SU-DHL-6 (cell line): ENCODE data around the gene ABR.

Experiments
- H2AFZ ChIP-seq: fragments of 200-600 bp; sonication (generic); 2 replicates; pipeline ENCODE4 v1.6.1; 2014; ENCODE audit warnings: low read depth, mild to moderate bottlenecking, moderate library complexity, mixed read lengths, antibody characterized with exemption, low read length; ENCODE audit not compliant: severe bottlenecking
- H3F3A ChIP-seq: fragments of 200-600 bp; shearing (Covaris generic); 2 replicates; pipeline ENCODE4 v1.6.0; 2016; ENCODE audit warnings: antibody characterized with exemption, mild to moderate bottlenecking; ENCODE audit not compliant: insufficient read depth
- H3K27ac ChIP-seq: fragments of 200-600 bp; sonication (generic); 2 replicates; pipeline ENCODE4 v1.5.1; 2016; ENCODE audit warnings: low read depth, mild to moderate bottlenecking, low read length, moderate library complexity, mixed read lengths
- H3K27me3 ChIP-seq: fragments of 200-600 bp; sonication (generic), shearing (Covaris generic); 2 replicates; pipeline ENCODE4 v1.6.0; 2014; ENCODE audit warnings: mild to moderate bottlenecking, low read length
- H3K36me3 ChIP-seq: fragments of 200-600 bp; sonication (generic); 2 replicates; pipeline ENCODE4 v1.6.1; 2014; ENCODE audit warnings: mild to moderate bottlenecking, low read length, mixed read lengths
- H3K4me2 ChIP-seq: fragments of 300-600, 200-600 bp; shearing (Covaris generic), sonication (generic); 2 replicates; pipeline ENCODE4 v1.6.0; 2014; ENCODE audit warnings: low read length, low read depth, mild to moderate bottlenecking; ENCODE audit not compliant: poor library complexity, severe bottlenecking
- H3K4me3 ChIP-seq: fragments of 200-600 bp; sonication (generic); 2 replicates; pipeline ENCODE4 v1.5.1; 2014; ENCODE audit warnings: antibody characterized with exemption, low read length, mild to moderate bottlenecking, mixed read lengths; ENCODE audit not compliant: insufficient read depth, poor library complexity, severe bottlenecking
- H3K79me2 ChIP-seq: fragments of 200-600 bp; sonication (generic); 2 replicates; pipeline ENCODE4 v1.6.1; 2014; ENCODE audit warnings: mild to moderate bottlenecking, low read length, moderate library complexity; ENCODE audit not compliant: insufficient read depth
- H3K9ac ChIP-seq: fragments of 200-600 bp; sonication (generic); 2 replicates; pipeline ENCODE4 v1.7.0; 2014; ENCODE audit warnings: mild to moderate bottlenecking, low read length
- H3K9me2 ChIP-seq: fragments of 200-600 bp; sonication (generic); replicated peaks from 2 replicates; pipeline ENCODE4 v1.6.1; 2014; ENCODE audit warnings: low read length; ENCODE audit not compliant: insufficient read depth
- H3K9me3 ChIP-seq: fragments of 200-600 bp; sonication (generic); 2 replicates; pipeline ENCODE4 v1.6.1; 2014; ENCODE audit warnings: low read length, mixed read lengths; ENCODE audit not compliant: insufficient read depth
- H4K20me1 ChIP-seq: fragments of 200-600 bp; sonication (generic); 2 replicates; pipeline ENCODE4 v1.6.1; 2014; ENCODE audit warnings: low read depth, mild to moderate bottlenecking, antibody characterized with exemption, low read length, moderate library complexity, mixed read lengths
- CTCF ChIP-seq: fragments of 200-600 bp; sonication (generic); IDR thresholded peaks from one replicate; pipeline ENCODE4 v1.5.1; 2017; ENCODE audit warnings: antibody characterized with exemption, mild to moderate bottlenecking, low read length, moderate library complexity; ENCODE audit not compliant: insufficient read depth, poor library complexity, severe bottlenecking
- EZH2phosphoT487 ChIP-seq: fragments of 200-600 bp; sonication (generic), shearing (Covaris generic); conservative IDR thresholded peaks from 2 replicates; pipeline ENCODE4 v1.6.1; 2018; ENCODE audit warnings: mild to moderate bottlenecking, antibody characterized with exemption, low read length, moderate library complexity, mixed read lengths

ABR gene

GRCh38 chr17:1026599-1026975 is 153.2 kb downstream of the ABR start:
- Histone ChIP-seq H3K4me2 (no peak overlapping the region), H4K20me1 (no peaks in the 10 kb centered on the region), H3K9me2 (no peaks in the 10 kb centered on the region), H3K27me3 (no peaks in the 10 kb centered on the region), H3K4me3 (no peak overlapping the region), H3K9me3 (no peaks in the 10 kb centered on the region), H3K36me3 (no peaks in the 10 kb centered on the region), H3K27ac (no peak overlapping the region), H2AFZ (no peak overlapping the region), H3K9ac (no peak overlapping the region), H3K79me2 (no peaks in the 10 kb centered on the region), H3F3A (no peaks in the 10 kb centered on the region)
- TF ChIP-seq CTCF: no peak
- no peak for TF ChIP-seq EZH2phosphoT487

GRCh38 chr17:1025733-1026598 is 153.8 kb downstream of the ABR start:
- no peaks in the 10 kb centered on the region for H3F3A ChIP-seq
- H3K4me3 ChIP-seq: no peak overlapping the region
- no peak for TF ChIP-seq EZH2phosphoT487
- no peak for TF ChIP-seq CTCF
- H3K9me2 ChIP-seq: no peaks in the 10 kb centered on the region
- no peaks in the 10 kb centered on the region for H3K36me3 ChIP-seq
- no peaks in the 10 kb centered on the region for H3K9me3 ChIP-seq
- no peak overlapping the region for H2AFZ ChIP-seq
- H3K27ac ChIP-seq: no peak overlapping the region
- no peak overlapping the region for H3K4me2 ChIP-seq
- H3K9ac ChIP-seq: no peak overlapping the region
- no peaks in the 10 kb centered on the region for H4K20me1 ChIP-seq
- no peaks in the 10 kb centered on the region for H3K27me3 ChIP-seq
- H3K79me2 ChIP-seq: no peaks in the 10 kb centered on the region

GRCh38 chr17:1024076-1024475 is 155.7 kb downstream of the ABR start:
- H3K36me3 ChIP-seq: no peaks in the 10 kb centered on the region
- H3F3A ChIP-seq: no peaks in the 10 kb centered on the region
- no peaks in the 10 kb centered on the region for H3K27me3 ChIP-seq
- H3K27ac ChIP-seq: no peak overlapping the region
- H3K9ac ChIP-seq: no peak overlapping the region
- H3K9me2 ChIP-seq: no peaks in the 10 kb centered on the region
- H4K20me1 ChIP-seq: no peaks in the 10 kb centered on the region
- H3K79me2 ChIP-seq: no peaks in the 10 kb centered on the region
- TF ChIP-seq CTCF (no peak), EZH2phosphoT487 (no peak)
- no peak overlapping the region for H2AFZ ChIP-seq
- H3K9me3 ChIP-seq: no peaks in the 10 kb centered on the region
- H3K4me3 ChIP-seq: no peak overlapping the region
- H3K4me2 ChIP-seq: no peak overlapping the region
